Esophagus squamous epithelium (tissue), 5 donors: ENCODE measurements around the gene LRRC3C. TPM values are rescaled to one million over a fixed set of nuclear protein-coding genes. Genes with fewer than 3 reads are reported as not detected.

Experiments
- DNase-seq: peaks from one replicate; lab custom pipeline; 2025; lab: John Stamatoyannopoulos, UW
- H3K27ac ChIP-seq, 4 donors: fragments of 200-600 bp; sonication (generic); one replicate each; pipeline ENCODE4 v1.5.1; 2016 to 2019; ENCODE audit warnings: mild to moderate bottlenecking in 1 of 4
- H3K27me3 ChIP-seq, 4 donors: fragments of 200-600 bp; sonication (generic); 1 replicate in 3 of 4; 2 replicates in 1 of 4; pipeline versions ENCODE4 v1.5.1 to v1.6.0; 2017 to 2021; ENCODE audit warnings: antibody characterized with exemption in 1 of 4
- H3K36me3 ChIP-seq, 3 donors: fragments of 200-600 bp; sonication (generic); one replicate each; pipeline ENCODE4 v1.5.1; 2016 to 2019
- H3K4me1 ChIP-seq, 3 donors: fragments of 200-600 bp; sonication (generic); one replicate each; pipeline ENCODE4 v1.5.1; 2017 to 2019
- H3K4me3 ChIP-seq, 4 donors: fragments of 200-600 bp; sonication (generic); 1 replicate in 3 of 4; 2 replicates in 1 of 4; pipeline ENCODE4 v1.5.1; 2016 to 2019; ENCODE audit warnings: mild to moderate bottlenecking in 2 of 4, moderate library complexity in 1 of 4
- H3K9me3 ChIP-seq, 3 donors: fragments of 200-600 bp; sonication (generic); one replicate each; pipeline ENCODE4 v1.5.1; 2016 to 2019
- CTCF ChIP-seq, 6 experiments: fragments of 450-650 bp in 4 of 6; fragments of 200-600 bp in 2 of 6; sonication (generic) in 2 of 6; IDR thresholded peaks; one replicate each; pipeline ENCODE4 v1.5.1; 2016 to 2019; ENCODE audit warnings: antibody characterized with exemption in 6 of 6, mild to moderate bottlenecking in 4 of 6, moderate library complexity in 4 of 6
- POLR2A ChIP-seq, 4 donors: fragments of 450-650 bp; IDR thresholded peaks; one replicate each; pipeline ENCODE4 v1.6.1; 2017; ENCODE audit warnings: antibody characterized with exemption in 4 of 4, mild to moderate bottlenecking in 4 of 4, moderate library complexity in 3 of 4
- WGBS, 2 donors: methylation state at CpG; one replicate each; pipeline ENCODE4 v1.1.5; 2018; 5-methylcytosine and 5-hydroxymethylcytosine counted together
- intact Hi-C: fragments of 100-400 bp; cut with DNase I; formaldehyde crosslinking; loops from one replicate; pipeline ENCODE4 v1.15.0; 2022
- total RNA-seq, 4 donors: library from RNA; depleted of rRNA; stranded (reverse); fragments of >200 nt; gene quantifications; one replicate each; pipeline ENCODE4 v1.1.0, GENCODE V29; 2016
- donor health status: DM: yes; HTN: yes; CAD: no.

LRRC3C gene
- total RNA-seq, 4 donors from 2014 or later = not detected

DNA sequence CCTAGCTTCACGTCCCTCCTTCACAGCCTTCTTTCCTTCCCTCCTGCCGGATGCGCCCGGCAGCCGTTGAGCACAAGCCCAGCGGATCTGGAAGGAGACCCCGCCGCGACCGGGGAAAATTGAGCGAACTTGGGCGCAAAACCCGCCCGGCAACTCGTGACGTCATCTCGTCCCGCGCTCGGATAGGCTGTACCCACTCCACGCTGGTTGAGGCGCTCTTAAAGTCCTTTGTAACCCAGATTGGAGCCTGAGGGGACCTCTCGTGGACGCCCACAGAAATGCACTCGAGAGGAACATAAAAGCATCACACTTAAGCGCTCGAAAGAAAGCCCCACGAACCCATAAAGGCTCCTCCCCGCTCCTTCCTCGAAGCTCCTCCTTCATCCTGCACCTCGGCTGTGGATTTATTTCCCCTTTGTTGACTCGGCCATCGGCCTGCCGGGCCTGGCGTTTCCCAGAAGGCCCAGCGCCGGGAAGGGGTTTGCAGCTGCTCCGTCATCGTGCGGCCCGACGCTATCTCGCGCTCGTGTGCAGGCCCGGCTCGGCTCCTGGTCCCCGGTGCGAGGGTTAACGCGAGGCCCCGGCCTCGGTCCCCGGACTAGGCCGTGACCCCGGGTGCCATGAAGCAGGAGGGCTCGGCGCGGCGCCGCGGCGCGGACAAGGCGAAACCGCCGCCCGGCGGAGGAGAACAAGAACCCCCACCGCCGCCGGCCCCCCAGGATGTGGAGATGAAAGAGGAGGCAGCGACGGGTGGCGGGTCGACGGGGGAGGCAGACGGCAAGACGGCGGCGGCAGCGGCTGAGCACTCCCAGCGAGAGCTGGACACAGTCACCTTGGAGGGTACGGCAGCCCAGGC lies 53.0 kb downstream of the LRRC3C start, which contains the start of gene PSMD3:
Gene PSMD3 (plus strand): TSS at position 457 of the 856 bp plus-strand sequence. CDS start 164 bp downstream, at position 621.
- WGBS, 2 donors = 0 to 1% methylated on average over 12 to 18 of the region's 84 CpGs
- H3K9me3 ChIP-seq = no peaks in the 10 kb centered on the region
- H3K36me3 ChIP-seq = peaks cover 12 to 22% (median 14%) of the 10 kb centered on the region in 3 donors
- peaks cover 0 to 20% (median 0%) of the 10 kb centered on the region in 4 donors for H3K27me3 ChIP-seq
- peak; percentile 92 for DNase-seq
- peak within 1 kb of the TSS; percentile 92 to 97 (median 95) for H3K27ac ChIP-seq
- H3K4me3 ChIP-seq = peak within 1 kb of the TSS; percentile 89 to 98 (median 94)
- H3K4me1 ChIP-seq = peaks cover 15 to 37% (median 21%) of the 10 kb centered on the region in 3 donors
- peak in 3 of 4 donors; percentile 80 to 91 (median 90) for TF ChIP-seq POLR2A (IDR thresholded peaks at IDR 0.05)
- TF ChIP-seq CTCF (IDR thresholded peaks at IDR 0.05) = peak; percentile 68 to 95 (median 91)
- intact Hi-C loops = loop anchor here (1.0 kb wide), 1 partner anchor 21 kb away; no protein-coding TSS in a partner anchor

- intact Hi-C loops = no loop called here
- no peak for DNase-seq
- peaks cover 0 to 13% (median 0%) of the 10 kb centered on the region in 4 donors for H3K27me3 ChIP-seq
- TF ChIP-seq POLR2A (IDR thresholded peaks at IDR 0.05) (no peak), CTCF (IDR thresholded peaks at IDR 0.05) (no peak)
- H3K9me3 ChIP-seq = no peaks in the 10 kb centered on the region
- peaks cover 15 to 37% (median 21%) of the 10 kb centered on the region in 3 donors for H3K4me1 ChIP-seq
- peaks cover 14 to 29% (median 17%) of the 10 kb centered on the region in 3 donors for H3K36me3 ChIP-seq
- H3K27ac ChIP-seq = peak overlapping the region; percentile 92 to 97 (median 95)
- 0 to 1% methylated on average over 15 of the region's 15 CpGs for WGBS, 2 donors
- H3K4me3 ChIP-seq = peak overlapping the region; percentile 89 to 98 (median 94)
Measured at GRCh38 chr17:39981207-39981741, 53.7 kb downstream of the LRRC3C start.

- Histone ChIP-seq H3K4me1 (peaks cover 15 to 37% (median 21%) of the 10 kb centered on the region in 3 donors), H3K36me3 (peaks cover 19 to 35% (median 23%) of the 10 kb centered on the region in 3 donors), H3K4me3 (peak overlapping the region; percentile 89 to 98 (median 94)), H3K9me3 (no peaks in the 10 kb centered on the region), H3K27ac (peak overlapping the region in 3 of 4 donors; percentile 94 to 97 (median 96)), H3K27me3 (peaks cover 0 to 7% (median 0%) of the 10 kb centered on the region in 4 donors)
- TF ChIP-seq CTCF (IDR thresholded peaks at IDR 0.05) = no peak
- no peak for TF ChIP-seq POLR2A (IDR thresholded peaks at IDR 0.05)
- 11 to 15% methylated on average over 7 of the region's 7 CpGs for WGBS, 2 donors
- intact Hi-C loops = no loop called here
- DNase-seq = no peak
Measured at GRCh38 chr17:39981766-39982375, 54.3 kb downstream of the LRRC3C start.

GRCh38 chr17:39988206-39988810 lies 60.8 kb downstream of the LRRC3C start:
- H3K4me3 ChIP-seq = no peak overlapping the region
- H3K9me3 ChIP-seq = no peaks in the 10 kb centered on the region
- H3K27ac ChIP-seq = no peak overlapping the region
- intact Hi-C loops = no loop called here
- peaks cover 0 to 3% (median 0%) of the 10 kb centered on the region in 3 donors for H3K4me1 ChIP-seq
- H3K27me3 ChIP-seq = no peaks in the 10 kb centered on the region
- TF ChIP-seq CTCF (IDR thresholded peaks at IDR 0.05) (no peak), POLR2A (IDR thresholded peaks at IDR 0.05) (no peak)
- 83 to 85% methylated on average over 8 to 11 of the region's 11 CpGs for WGBS, 2 donors
- no peak for DNase-seq
- H3K36me3 ChIP-seq = peaks cover 67 to 99% (median 78%) of the 10 kb centered on the region in 3 donors
